GM12874 (cell line): Measurements from ENCODE around the gene C1orf21.

ENCODE experiments used
- CTCF ChIP-seq: IDR thresholded peaks from 2 replicates; pipeline ENCODE4 v1.5.1; 2011; ENCODE audit warnings: low read depth, mild to moderate bottlenecking, control low read depth, low read length, moderate library complexity; ENCODE audit not compliant: insufficient read depth

C1orf21 gene

GRCh38 chr1:184593597-184593996 is 206.8 kb downstream of the C1orf21 start:
- no peak for TF ChIP-seq CTCF

GRCh38 chr1:184595596-184595995 is 208.8 kb downstream of the C1orf21 start:
- TF ChIP-seq CTCF: no peak

GRCh38 chr1:184596950-184597645 is 210.3 kb downstream of the C1orf21 start:
- TF ChIP-seq CTCF: no peak

- TF ChIP-seq CTCF: no peak
Observed at GRCh38 chr1:184597650-184598357, 211.0 kb downstream of the C1orf21 start.

- TF ChIP-seq CTCF: no peak
Observed at GRCh38 chr1:184598403-184599193, 211.8 kb downstream of the C1orf21 start.

GRCh38 chr1:184604152-184604900 is 217.5 kb downstream of the C1orf21 start:
- no peak for TF ChIP-seq CTCF
